Measurements from ENCODE around the gene C7.

DNA sequence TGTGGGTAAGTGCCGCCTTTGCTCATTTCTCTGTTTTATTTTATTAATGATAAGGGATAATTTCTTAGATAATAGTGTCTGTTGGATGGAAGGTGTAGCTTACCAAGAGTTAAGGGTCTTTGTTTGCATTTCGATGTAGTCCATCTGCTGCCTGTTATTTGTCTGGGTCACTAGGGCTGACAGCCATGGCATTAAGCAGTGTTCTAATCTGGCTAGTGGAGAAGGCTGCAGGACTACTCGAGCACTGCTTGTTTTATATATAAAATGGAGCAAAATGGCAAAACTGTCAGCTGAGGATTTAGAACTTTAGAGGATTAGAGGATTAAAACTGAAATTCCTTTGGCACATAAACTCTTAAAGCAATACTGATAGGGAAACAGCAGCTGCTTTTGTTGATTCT is 67.5 kb downstream of the C7 start:
- TF ChIP-seq, protein P1, sequence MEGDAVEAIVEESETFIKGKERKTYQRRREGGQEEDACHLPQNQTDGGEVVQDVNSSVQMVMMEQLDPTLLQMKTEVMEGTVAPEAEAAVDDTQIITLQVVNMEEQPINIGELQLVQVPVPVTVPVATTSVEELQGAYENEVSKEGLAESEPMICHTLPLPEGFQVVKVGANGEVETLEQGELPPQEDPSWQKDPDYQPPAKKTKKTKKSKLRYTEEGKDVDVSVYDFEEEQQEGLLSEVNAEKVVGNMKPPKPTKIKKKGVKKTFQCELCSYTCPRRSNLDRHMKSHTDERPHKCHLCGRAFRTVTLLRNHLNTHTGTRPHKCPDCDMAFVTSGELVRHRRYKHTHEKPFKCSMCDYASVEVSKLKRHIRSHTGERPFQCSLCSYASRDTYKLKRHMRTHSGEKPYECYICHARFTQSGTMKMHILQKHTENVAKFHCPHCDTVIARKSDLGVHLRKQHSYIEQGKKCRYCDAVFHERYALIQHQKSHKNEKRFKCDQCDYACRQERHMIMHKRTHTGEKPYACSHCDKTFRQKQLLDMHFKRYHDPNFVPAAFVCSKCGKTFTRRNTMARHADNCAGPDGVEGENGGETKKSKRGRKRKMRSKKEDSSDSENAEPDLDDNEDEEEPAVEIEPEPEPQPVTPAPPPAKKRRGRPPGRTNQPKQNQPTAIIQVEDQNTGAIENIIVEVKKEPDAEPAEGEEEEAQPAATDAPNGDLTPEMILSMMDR (conservative IDR thresholded peaks at IDR 0.05; ENCODE audit: low read depth in 2 of 2): no peak
- TF ChIP-seq ZNF114 (CRISPR knock-in tag; IDR thresholded peaks at IDR 0.05): no peak

Data from GM23338 (cell line).